HG02852 (cell line): ENCODE measurements around the gene THAP4.

ENCODE experiments used
- ATAC-seq: cut with Tn5 transposase; IDR thresholded peaks from one replicate; pipeline ENCODE4 v1.9.1; 2021; ENCODE audit warnings: mild to moderate bottlenecking, moderate library complexity; ENCODE audit not compliant: unreplicated experiment

The THAP4 gene

GRCh38 chr2:241615041-241615440, 21.9 kb downstream of the THAP4 start:
- no peak for ATAC-seq

- ATAC-seq: no peak
Measured at GRCh38 chr2:241613017-241613780, 23.8 kb downstream of the THAP4 start.

GRCh38 chr2:241612156-241613016, 24.6 kb downstream of the THAP4 start:
- ATAC-seq: no peak

GRCh38 chr2:241611062-241611461, 25.9 kb downstream of the THAP4 start:
- no peak for ATAC-seq

- ATAC-seq: peak; percentile 88
Measured at GRCh38 chr2:241609859-241610793, 26.8 kb downstream of the THAP4 start.

- no peak for ATAC-seq
Measured at GRCh38 chr2:241608881-241609280, 28.1 kb downstream of the THAP4 start.

GRCh38 chr2:241607162-241607885, 29.6 kb downstream of the THAP4 start:
- ATAC-seq: no peak

GRCh38 chr2:241606186-241606585, 30.8 kb downstream of the THAP4 start:
- no peak for ATAC-seq

GRCh38 chr2:241603686-241604085, 33.3 kb downstream of the THAP4 start:
- no peak for ATAC-seq

GRCh38 chr2:241602720-241603119, 34.2 kb downstream of the THAP4 start:
- ATAC-seq: no peak

GRCh38 chr2:241601841-241602240, 35.1 kb downstream of the THAP4 start:
- ATAC-seq: no peak

GRCh38 chr2:241599615-241600014, 37.3 kb downstream of the THAP4 start:
- ATAC-seq: no peak

- no peak for ATAC-seq
Measured at GRCh38 chr2:241598487-241598886, 38.5 kb downstream of the THAP4 start.

GRCh38 chr2:241598061-241598460, 38.9 kb downstream of the THAP4 start:
- no peak for ATAC-seq

- ATAC-seq: no peak
Measured at GRCh38 chr2:241597561-241597960, 39.4 kb downstream of the THAP4 start.

GRCh38 chr2:241595600-241596140, 41.3 kb downstream of the THAP4 start:
- no peak for ATAC-seq

- ATAC-seq: no peak
Measured at GRCh38 chr2:241593271-241593670, 43.7 kb downstream of the THAP4 start.

- ATAC-seq: no peak
Measured at GRCh38 chr2:241592126-241592845, 44.7 kb downstream of the THAP4 start.
